GM13976 (cell line): ENCODE results near the gene IFT43.

Experiments used
- DNase-seq: peaks from one replicate; pipeline ENCODE4 v3.0.0; 2012; ENCODE audit warnings: low spot score
- in situ Hi-C: fragments of 300-500 bp; cut with MboI; formaldehyde crosslinking; loops from one replicate; pipeline ENCODE4 v1.12.0; 2022; ENCODE audit warnings: low sequenced_read_pairs, mixed read lengths, inconsistent platforms; ENCODE audit not compliant: unreplicated experiment
- TF ChIP-seq, protein P1 (sequence below): IDR thresholded peaks from 2 replicates; pipeline ENCODE4 v1.5.1; 2012; ENCODE audit warnings: borderline replicate concordance, mild to moderate bottlenecking; ENCODE audit not compliant: insufficient read depth; ENCODE audit errors: extremely low read depth, missing control alignments, control extremely low read depth

The IFT43 gene

DNA sequence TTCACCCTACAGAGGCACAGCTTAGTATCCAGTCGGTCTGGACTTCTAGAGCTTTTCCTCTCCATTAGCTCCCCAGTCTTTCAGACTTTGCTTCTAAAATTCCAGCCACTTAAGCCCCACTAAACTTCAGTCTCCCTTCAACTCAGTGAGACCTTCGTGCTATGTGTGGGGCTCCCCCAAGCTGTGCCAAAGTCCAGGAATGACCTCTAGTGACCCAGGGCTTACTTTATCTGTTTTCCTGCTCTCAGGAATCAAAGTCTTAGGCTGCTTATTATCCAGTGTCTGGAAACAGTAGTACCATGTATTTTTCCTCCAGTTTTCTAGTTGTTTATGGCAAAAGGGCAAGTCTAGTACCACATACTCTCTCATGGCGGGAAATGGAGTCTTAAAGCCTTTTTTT is 77.8 kb downstream of the IFT43 start:
- TF ChIP-seq, protein P1, sequence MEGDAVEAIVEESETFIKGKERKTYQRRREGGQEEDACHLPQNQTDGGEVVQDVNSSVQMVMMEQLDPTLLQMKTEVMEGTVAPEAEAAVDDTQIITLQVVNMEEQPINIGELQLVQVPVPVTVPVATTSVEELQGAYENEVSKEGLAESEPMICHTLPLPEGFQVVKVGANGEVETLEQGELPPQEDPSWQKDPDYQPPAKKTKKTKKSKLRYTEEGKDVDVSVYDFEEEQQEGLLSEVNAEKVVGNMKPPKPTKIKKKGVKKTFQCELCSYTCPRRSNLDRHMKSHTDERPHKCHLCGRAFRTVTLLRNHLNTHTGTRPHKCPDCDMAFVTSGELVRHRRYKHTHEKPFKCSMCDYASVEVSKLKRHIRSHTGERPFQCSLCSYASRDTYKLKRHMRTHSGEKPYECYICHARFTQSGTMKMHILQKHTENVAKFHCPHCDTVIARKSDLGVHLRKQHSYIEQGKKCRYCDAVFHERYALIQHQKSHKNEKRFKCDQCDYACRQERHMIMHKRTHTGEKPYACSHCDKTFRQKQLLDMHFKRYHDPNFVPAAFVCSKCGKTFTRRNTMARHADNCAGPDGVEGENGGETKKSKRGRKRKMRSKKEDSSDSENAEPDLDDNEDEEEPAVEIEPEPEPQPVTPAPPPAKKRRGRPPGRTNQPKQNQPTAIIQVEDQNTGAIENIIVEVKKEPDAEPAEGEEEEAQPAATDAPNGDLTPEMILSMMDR: no peak
- in situ Hi-C loops: loop anchor here (25.0 kb wide), 1 partner anchor 574 kb away; no protein-coding TSS in a partner anchor
- DNase-seq: no peak

DNA sequence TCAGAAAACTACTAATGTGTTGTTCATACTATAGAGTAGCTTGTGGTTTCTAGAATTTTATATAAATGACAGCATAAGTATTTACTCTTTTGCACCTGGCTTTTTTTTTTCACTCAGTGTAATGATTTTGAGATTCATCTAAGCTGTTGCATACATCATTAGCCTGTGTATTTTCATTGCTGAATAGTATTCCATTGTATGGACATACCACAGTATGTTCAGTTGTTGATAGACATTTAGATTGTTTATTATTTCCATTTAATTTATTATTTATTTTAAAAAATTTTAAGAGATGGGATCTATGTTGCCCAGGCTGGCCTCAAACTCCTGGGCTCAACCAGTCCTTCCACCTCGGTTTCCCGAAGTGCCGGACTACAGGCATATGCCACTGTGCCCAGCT is 80.0 kb downstream of the IFT43 start:
- TF ChIP-seq, protein P1: no peak
- in situ Hi-C loops: loop anchor here (25.0 kb wide), 1 partner anchor 572 kb away; no protein-coding TSS in a partner anchor
- DNase-seq: no peak

DNA sequence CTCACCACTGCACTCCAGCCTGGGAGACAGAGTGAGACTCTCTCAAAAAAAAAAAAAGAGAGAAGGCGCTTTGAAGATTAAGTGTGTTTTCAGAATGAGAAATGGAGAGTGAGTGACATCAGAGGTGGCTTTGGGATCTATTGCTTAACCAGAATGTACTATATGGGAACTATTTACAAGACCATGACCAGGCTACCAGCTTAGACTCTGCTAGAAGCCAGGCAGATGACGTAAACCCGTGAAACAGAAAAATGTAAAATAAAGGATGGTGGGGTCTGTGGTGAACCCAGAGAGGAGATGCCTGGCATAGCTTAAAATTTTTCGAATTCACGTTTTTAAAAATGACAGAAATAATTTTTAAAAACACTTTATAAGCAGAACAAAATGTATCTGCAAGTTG is 82.0 kb downstream of the IFT43 start:
- in situ Hi-C loops: loop anchor here (25.0 kb wide), 1 partner anchor 570 kb away; no protein-coding TSS in a partner anchor
- DNase-seq: no peak
- TF ChIP-seq, protein P1: no peak

DNA sequence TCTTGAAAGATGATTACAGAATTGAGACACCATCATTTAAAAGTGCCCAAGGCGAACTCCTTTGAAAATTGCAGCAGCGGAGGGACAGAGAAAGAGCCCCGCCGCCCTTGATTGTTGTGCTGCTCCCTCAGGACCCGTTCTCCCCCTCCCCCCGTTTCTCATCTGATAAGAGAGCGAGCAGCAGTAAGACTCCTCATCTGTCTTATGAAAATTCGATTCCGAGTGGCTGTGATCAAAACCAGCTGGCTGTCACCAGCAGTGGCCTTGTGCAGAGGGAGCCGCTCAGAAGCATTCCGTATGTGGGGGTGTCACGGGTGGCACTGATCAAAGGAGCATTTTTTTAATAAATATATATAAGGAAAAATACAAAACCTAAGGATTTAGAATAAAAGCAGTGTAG is 88.2 kb downstream of the IFT43 start:
- in situ Hi-C loops: loop anchor here (25.0 kb wide), 1 partner anchor 564 kb away; no protein-coding TSS in a partner anchor
- no peak for DNase-seq
- TF ChIP-seq, protein P1: no peak

DNA sequence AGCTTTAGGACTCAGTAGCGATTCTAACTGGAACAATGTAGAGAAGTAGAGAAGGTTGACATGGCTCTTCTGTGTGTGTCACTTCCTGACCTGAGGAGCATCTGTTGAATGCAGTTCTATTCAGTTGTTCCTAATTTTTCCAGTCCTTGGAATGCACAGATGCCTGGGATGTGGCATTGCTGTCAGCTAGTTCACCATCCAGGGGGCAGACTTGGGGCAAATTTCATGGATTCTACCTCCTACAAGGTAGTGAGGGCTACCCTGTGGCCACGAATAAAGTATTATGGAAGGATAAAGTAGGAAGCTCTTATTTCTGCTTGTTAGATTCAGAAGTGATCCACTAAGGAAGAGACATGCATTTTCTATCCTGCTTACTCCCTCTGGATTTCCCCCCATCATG is 91.8 kb downstream of the IFT43 start:
- TF ChIP-seq, protein P1: no peak
- in situ Hi-C loops: no loop called here
- DNase-seq: no peak

DNA sequence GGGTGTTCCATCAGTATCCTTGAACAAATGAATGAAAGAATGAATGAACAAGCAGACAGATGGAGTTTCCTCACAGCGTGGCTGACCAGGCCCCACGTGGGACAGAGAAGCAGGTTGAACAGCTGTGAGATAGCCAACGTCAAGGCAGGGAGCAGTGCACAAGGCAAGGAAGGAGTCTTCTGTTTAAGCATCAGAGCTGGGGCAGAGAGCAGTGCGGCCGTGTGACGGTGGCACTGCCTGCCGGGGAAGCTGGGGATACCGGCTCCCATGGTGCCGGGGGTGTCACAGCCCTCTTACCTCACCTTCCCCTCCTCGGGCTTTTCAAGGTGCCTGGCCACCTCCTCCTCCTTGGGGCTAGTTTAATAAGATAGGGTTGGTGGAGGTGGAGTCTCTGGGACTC is 92.9 kb downstream of the IFT43 start:
- no peak for DNase-seq
- TF ChIP-seq, protein P1: no peak
- in situ Hi-C loops: no loop called here
